SK-N-SH (cell line): Measurements from ENCODE around the gene POLR3G. TPM values are rescaled to one million over a fixed set of nuclear protein-coding genes. Genes with fewer than 3 reads are reported as not detected.
A peak's percentile ranks its signal among the peaks of the same experiment; 100 is the strongest.

Experiments used
- CTCF ChIA-PET: fragments of 300-600, 350-600 bp; formaldehyde crosslinking; extraction: SDS; loops from one replicate; lab custom pipeline; 2021; lab: Yijun Ruan, JAX
- POLR2A ChIA-PET: fragments of 350-600 bp; sonication (Branson Sonifier 250); formaldehyde crosslinking; extraction: SDS; loops from one replicate; lab custom pipeline; 2020; ENCODE audit warnings: antibody characterized with exemption, inconsistent platforms; lab: Yijun Ruan, JAX
- DNase-seq: peaks from one replicate; pipeline ENCODE4 v3.0.0; 2012
- H2AFZ ChIP-seq: fragments of 200-600 bp; sonication (generic); 2 replicates; pipeline ENCODE4 v1.8.1; 2016; ENCODE audit warnings: antibody characterized with exemption, mild to moderate bottlenecking, low read depth
- H3F3A ChIP-seq: fragments of 200-600 bp; sonication (generic); replicated peaks from 2 replicates; pipeline ENCODE3; 2016; ENCODE audit warnings: antibody characterized with exemption, mild to moderate bottlenecking; ENCODE audit not compliant: insufficient read depth
- H3K27ac ChIP-seq, 2 experiments: fragments of 200-500 bp in 1 of 2; fragments of 200-600 bp in 1 of 2; sonication (Bioruptor generic) in 1 of 2; sonication (generic), shearing (Covaris generic) in 1 of 2; 2 replicates each; pipeline versions ENCODE4 v1.5.1 to v1.6.1; 2014 to 2016; ENCODE audit warnings: low read depth in 2 of 2, inconsistent platforms in 1 of 2, low read length in 1 of 2, mild to moderate bottlenecking in 1 of 2, mixed read lengths in 1 of 2
- H3K27me3 ChIP-seq: fragments of 200-600 bp; sonication (generic), shearing (Covaris generic); 2 replicates; pipeline ENCODE4 v1.6.1; 2016; ENCODE audit warnings: mixed run types; ENCODE audit not compliant: insufficient read depth
- H3K36me3 ChIP-seq, 2 experiments: fragments of 200-500 bp in 1 of 2; fragments of 200-600 bp in 1 of 2; sonication (Bioruptor generic) in 1 of 2; sonication (generic) in 1 of 2; replicated peaks in 1 of 2; 2 replicates each; pipeline versions ENCODE3 to v1.5.1; 2014 to 2016; ENCODE audit warnings: low read length in 1 of 2, mild to moderate bottlenecking in 1 of 2; ENCODE audit not compliant: insufficient read depth in 2 of 2, control insufficient read depth in 1 of 2
- H3K4me1 ChIP-seq, 2 experiments: fragments of 200-500 bp in 1 of 2; fragments of 200-600 bp in 1 of 2; sonication (Bioruptor generic) in 1 of 2; sonication (generic), shearing (Covaris generic) in 1 of 2; 2 replicates each; pipeline versions ENCODE4 v1.5.1 to v1.6.1; 2014 to 2016; ENCODE audit warnings: low read depth in 1 of 2, low read length in 1 of 2, mixed run types in 1 of 2; ENCODE audit not compliant: insufficient read depth in 2 of 2, control insufficient read depth in 1 of 2
- H3K4me2 ChIP-seq: fragments of 200-600 bp; sonication (generic), shearing (Covaris generic); 2 replicates; pipeline ENCODE4 v1.6.1; 2017; ENCODE audit warnings: mixed run types
- H3K4me3 ChIP-seq, 2 experiments: fragments of 200-500 bp in 1 of 2; fragments of 200-600 bp in 1 of 2; sonication (Bioruptor generic) in 1 of 2; sonication (generic), shearing (Covaris generic) in 1 of 2; 2 replicates each; pipeline versions ENCODE4 v1.5.1 to v1.8.1; 2014 to 2016; ENCODE audit warnings: low read depth in 2 of 2, inconsistent platforms in 1 of 2, low read length in 1 of 2, mild to moderate bottlenecking in 1 of 2, mixed read lengths in 1 of 2, moderate library complexity in 1 of 2
- H3K79me2 ChIP-seq: fragments of 200-600 bp; sonication (generic); 2 replicates; pipeline ENCODE4 v1.8.1; 2017; ENCODE audit warnings: mild to moderate bottlenecking; ENCODE audit not compliant: insufficient read depth
- H3K9ac ChIP-seq: fragments of 200-600 bp; sonication (generic); 2 replicates; pipeline ENCODE4 v1.6.1; 2017; ENCODE audit warnings: mixed run types
- H3K9me2 ChIP-seq: fragments of 200-600 bp; sonication (generic); 2 replicates; pipeline ENCODE4 v1.6.1; 2017; ENCODE audit warnings: mixed run types
- H3K9me3 ChIP-seq: fragments of 200-600 bp; sonication (generic); 2 replicates; pipeline ENCODE4 v1.6.1; 2017; ENCODE audit warnings: mixed run types, mild to moderate bottlenecking, moderate library complexity
- H4K20me1 ChIP-seq: fragments of 200-600 bp; sonication (generic); 2 replicates; pipeline ENCODE4 v1.6.1; 2017; ENCODE audit warnings: mild to moderate bottlenecking, mixed run types; ENCODE audit not compliant: insufficient read depth
- CHD2 ChIP-seq: fragments of 150-350 bp; IDR thresholded peaks from 2 replicates; pipeline ENCODE4 v1.6.1; 2018; ENCODE audit warnings: low read length; ENCODE audit not compliant: partially characterized antibody
- ELF1 ChIP-seq: IDR thresholded peaks from 2 replicates; pipeline ENCODE4 v1.4.0; 2012
- FOXJ3 ChIP-seq: sonication (generic); formaldehyde crosslinking; IDR thresholded peaks from 2 replicates; pipeline ENCODE4 v1.5.1; 2020; ENCODE audit warnings: mild to moderate bottlenecking, missing genetic modification reagents
- MAX ChIP-seq: IDR thresholded peaks from 2 replicates; pipeline ENCODE4 v1.4.0; 2012; ENCODE audit warnings: low read depth
- MXI1 ChIP-seq: IDR thresholded peaks from 2 replicates; pipeline ENCODE4 v1.6.1; 2012; ENCODE audit warnings: mild to moderate bottlenecking, low read depth, low read length, improper control_type of control experiment
- NRF1 ChIP-seq: IDR thresholded peaks from 2 replicates; pipeline ENCODE4 v1.6.1; 2012; ENCODE audit warnings: low read depth, mild to moderate bottlenecking, low read length
- PBX3 ChIP-seq: IDR thresholded peaks from 2 replicates; pipeline ENCODE4; 2012
- POLR2AphosphoS5 ChIP-seq: IDR thresholded peaks from 2 replicates; pipeline ENCODE4 v1.6.1; 2012; ENCODE audit warnings: low read depth, low read length
- RAD21 ChIP-seq: IDR thresholded peaks from 2 replicates; pipeline ENCODE4 v1.6.1; 2012; ENCODE audit warnings: mild to moderate bottlenecking, low read length
- REST ChIP-seq: IDR thresholded peaks from 2 replicates; pipeline ENCODE4 v1.6.1; 2012; ENCODE audit warnings: mild to moderate bottlenecking, low read depth, low read length, moderate library complexity
- RXRA ChIP-seq: IDR thresholded peaks from 2 replicates; pipeline ENCODE4 v1.4.0; 2012; ENCODE audit warnings: low read depth, mild to moderate bottlenecking, borderline replicate concordance
- SMC3 ChIP-seq: IDR thresholded peaks from 2 replicates; pipeline ENCODE4 v1.6.1; 2012; ENCODE audit warnings: low read depth, low read length, improper control_type of control experiment
- TAF1 ChIP-seq: IDR thresholded peaks from 2 replicates; pipeline ENCODE4 v1.6.1; 2012; ENCODE audit warnings: low read depth, mild to moderate bottlenecking, low read length, moderate library complexity, borderline replicate concordance
- TEAD4 ChIP-seq: IDR thresholded peaks from 2 replicates; pipeline ENCODE4 v1.4.0; 2012; ENCODE audit warnings: mild to moderate bottlenecking, borderline replicate concordance; ENCODE audit not compliant: insufficient read depth
- WGBS: methylation state at CpG from one replicate; pipeline ENCODE4 v1.1.6; 2017; ENCODE audit warnings: low lambda C conversion rate; 5-methylcytosine and 5-hydroxymethylcytosine counted together
- polyA plus RNA-seq, 3 experiments: library from polyadenylated mRNA; depleted of rRNA; stranded (reverse); fragments of >200 nt; gene quantifications; 2 replicates each; pipeline ENCODE4 v1.2.3, GENCODE V29; 2012
- TF ChIP-seq, protein P1 (sequence below): IDR thresholded peaks from 2 replicates; pipeline ENCODE4 v1.4.0; 2012; ENCODE audit warnings: low read depth, borderline replicate concordance
- TF ChIP-seq, protein P2 (sequence below): fragments of 150-350 bp; IDR thresholded peaks from 2 replicates; pipeline ENCODE4 v1.6.1; 2016; ENCODE audit warnings: mild to moderate bottlenecking, low read depth, low read length

Gene POLR3G
- polyA plus RNA-seq, 1 of the 3 experiments (the other 2 are of a cell fraction), result 17.1 TPM

GRCh38 chr5:90473396-90474234 lies 1.0 kb upstream of the POLR3G start:
- peak; percentile 57 for DNase-seq
- peak overlapping the region; percentile 73 to 94; a peak in 3 of 4 replicates for H3K27ac ChIP-seq
- peaks cover 10 to 16% of the 10 kb centered on the region in 2 experiments; a peak in 3 of 4 replicates for H3K4me1 ChIP-seq
- no peaks in the 10 kb centered on the region for H4K20me1 ChIP-seq
- H3K27me3 ChIP-seq, result no peaks in the 10 kb centered on the region
- no peaks in the 10 kb centered on the region for H3K9me3 ChIP-seq
- peaks cover 28% of the 10 kb centered on the region for H3K79me2 ChIP-seq
- H3K4me3 ChIP-seq, result peak overlapping the region; percentile 89 to 93
- 2% methylated on average over 32 of the region's 56 CpGs for WGBS
- H2AFZ ChIP-seq, result peak overlapping the region; percentile 92
- POLR2A ChIA-PET, result interaction anchor here (0.5 to 1.0 kb wide), 2 partner anchors 63 to 65 kb away, joined by 3 read pairs; no protein-coding TSS in a partner anchor
- peak overlapping the region; percentile 98 for H3K4me2 ChIP-seq
- H3K9me2 ChIP-seq, result no peaks in the 10 kb centered on the region
- H3K9ac ChIP-seq, result peak overlapping the region; percentile 76
- TF ChIP-seq MXI1, result peak; percentile 79
- TF ChIP-seq PBX3, result no peak
- TF ChIP-seq, protein P1, sequence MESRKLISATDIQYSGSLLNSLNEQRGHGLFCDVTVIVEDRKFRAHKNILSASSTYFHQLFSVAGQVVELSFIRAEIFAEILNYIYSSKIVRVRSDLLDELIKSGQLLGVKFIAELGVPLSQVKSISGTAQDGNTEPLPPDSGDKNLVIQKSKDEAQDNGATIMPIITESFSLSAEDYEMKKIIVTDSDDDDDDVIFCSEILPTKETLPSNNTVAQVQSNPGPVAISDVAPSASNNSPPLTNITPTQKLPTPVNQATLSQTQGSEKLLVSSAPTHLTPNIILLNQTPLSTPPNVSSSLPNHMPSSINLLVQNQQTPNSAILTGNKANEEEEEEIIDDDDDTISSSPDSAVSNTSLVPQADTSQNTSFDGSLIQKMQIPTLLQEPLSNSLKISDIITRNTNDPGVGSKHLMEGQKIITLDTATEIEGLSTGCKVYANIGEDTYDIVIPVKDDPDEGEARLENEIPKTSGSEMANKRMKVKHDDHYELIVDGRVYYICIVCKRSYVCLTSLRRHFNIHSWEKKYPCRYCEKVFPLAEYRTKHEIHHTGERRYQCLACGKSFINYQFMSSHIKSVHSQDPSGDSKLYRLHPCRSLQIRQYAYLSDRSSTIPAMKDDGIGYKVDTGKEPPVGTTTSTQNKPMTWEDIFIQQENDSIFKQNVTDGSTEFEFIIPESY, result no peak
- peak; percentile 96 for TF ChIP-seq MAX
- TF ChIP-seq TEAD4, result no peak
- TF ChIP-seq, protein P2, sequence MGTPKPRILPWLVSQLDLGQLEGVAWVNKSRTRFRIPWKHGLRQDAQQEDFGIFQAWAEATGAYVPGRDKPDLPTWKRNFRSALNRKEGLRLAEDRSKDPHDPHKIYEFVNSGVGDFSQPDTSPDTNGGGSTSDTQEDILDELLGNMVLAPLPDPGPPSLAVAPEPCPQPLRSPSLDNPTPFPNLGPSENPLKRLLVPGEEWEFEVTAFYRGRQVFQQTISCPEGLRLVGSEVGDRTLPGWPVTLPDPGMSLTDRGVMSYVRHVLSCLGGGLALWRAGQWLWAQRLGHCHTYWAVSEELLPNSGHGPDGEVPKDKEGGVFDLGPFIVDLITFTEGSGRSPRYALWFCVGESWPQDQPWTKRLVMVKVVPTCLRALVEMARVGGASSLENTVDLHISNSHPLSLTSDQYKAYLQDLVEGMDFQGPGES, result no peak
- TF ChIP-seq POLR2AphosphoS5, result no peak
- H3F3A ChIP-seq, result no peaks in the 10 kb centered on the region
- H3K36me3 ChIP-seq, result peaks cover 0 to 5% of the 10 kb centered on the region in 2 experiments
- CTCF ChIA-PET, result interaction anchor here (0.7 to 2.7 kb wide), 6 partner anchors 7 to 130 kb away, joined by 3 to 12 read pairs (median 4); no protein-coding TSS in a partner anchor

- Histone ChIP-seq H3K9me3 (no peaks in the 10 kb centered on the region), H3F3A (no peaks in the 10 kb centered on the region), H3K4me1 (peaks cover 10 to 21% of the 10 kb centered on the region in 2 experiments; a peak in 3 of 4 replicates), H4K20me1 (no peaks in the 10 kb centered on the region), H3K9me2 (no peaks in the 10 kb centered on the region), H3K9ac (peak overlapping the region; percentile 76; the same call in 1 of the 2 replicates), H3K27ac (no peak overlapping the region; a peak in 1 of 4 replicates), H3K4me3 (peak overlapping the region; percentile 89 to 93), H3K36me3 (peaks cover 0 to 5% of the 10 kb centered on the region in 2 experiments), H3K4me2 (peak overlapping the region; percentile 30; the same call in 1 of the 2 replicates), H3K79me2 (peaks cover 28% of the 10 kb centered on the region), H2AFZ (0 out of 2 replicates have a peak overlapping the region, but pooled peaks have one; percentile 82), H3K27me3 (no peaks in the 10 kb centered on the region)
- ChIA-PET POLR2A (interaction anchor here (1.7 kb wide), 1 partner anchor 65 kb away, joined by 6 read pairs; the partner anchor contains the start of gene CETN3), CTCF (interaction anchor here (0.7 to 1.7 kb wide), 7 partner anchors 8 to 308 kb away, joined by 3 to 7 read pairs (median 3); partner anchors contain the start of gene LYSMD3)
- WGBS, result 96% methylated on average over 17 of the region's 17 CpGs
- no peak for DNase-seq
- TF ChIP-seq ELF1 (no peak), RAD21 (no peak), TAF1 (no peak), MXI1 (no peak), SMC3 (no peak), CHD2 (no peak), NRF1 (no peak), FOXJ3 (CRISPR knock-in tag) (no peak), REST (no peak), RXRA (no peak)
Measured at GRCh38 chr5:90475436-90475980, 844 bp downstream of the POLR3G start.
